Stimulated activated CD8-positive, alpha-beta memory T cell treated with anti-CD3 and anti-CD28 coated beads, Interleukin-4, amount 100 ng/mL, for 48 hours (primary cell): ENCODE data around the gene ARHGAP15.

ENCODE experiments used
- DNase-seq: peaks from one replicate; pipeline ENCODE4 v3.0.0-alpha.2; 2020

The ARHGAP15 gene

GRCh38 chr2:143603035-143603655, 473.9 kb downstream of the ARHGAP15 start:
- DNase-seq, result no peak

GRCh38 chr2:143603846-143604565, 474.8 kb downstream of the ARHGAP15 start:
- no peak for DNase-seq

GRCh38 chr2:143604566-143604959, 475.3 kb downstream of the ARHGAP15 start:
- DNase-seq, result no peak

- no peak for DNase-seq
These were observed 478.2 kb downstream of the ARHGAP15 start for GRCh38 chr2:143607231-143608062.

- no peak for DNase-seq
These were observed 478.8 kb downstream of the ARHGAP15 start for GRCh38 chr2:143608063-143608423.

GRCh38 chr2:143608758-143609157, 479.5 kb downstream of the ARHGAP15 start:
- no peak for DNase-seq

GRCh38 chr2:143611336-143611735, 482.1 kb downstream of the ARHGAP15 start:
- DNase-seq, result no peak

GRCh38 chr2:143615562-143615961, 486.3 kb downstream of the ARHGAP15 start:
- DNase-seq, result no peak

GRCh38 chr2:143616452-143616851, 487.2 kb downstream of the ARHGAP15 start:
- no peak for DNase-seq

GRCh38 chr2:143617803-143618415, 488.7 kb downstream of the ARHGAP15 start:
- no peak for DNase-seq

- no peak for DNase-seq
These were observed 492.9 kb downstream of the ARHGAP15 start for GRCh38 chr2:143622106-143622505.

- DNase-seq, result no peak
These were observed 494.2 kb downstream of the ARHGAP15 start for GRCh38 chr2:143623231-143623908.

GRCh38 chr2:143623909-143624260, 494.7 kb downstream of the ARHGAP15 start:
- DNase-seq, result no peak

GRCh38 chr2:143629340-143629739, 500.1 kb downstream of the ARHGAP15 start:
- DNase-seq, result no peak

- DNase-seq, result no peak
These were observed 503.6 kb downstream of the ARHGAP15 start for GRCh38 chr2:143632751-143633374.

GRCh38 chr2:143633419-143633818, 504.2 kb downstream of the ARHGAP15 start:
- DNase-seq, result no peak

- no peak for DNase-seq
These were observed 506.1 kb downstream of the ARHGAP15 start for GRCh38 chr2:143635302-143635701.

- DNase-seq, result no peak
These were observed 506.7 kb downstream of the ARHGAP15 start for GRCh38 chr2:143635936-143636335.

- no peak for DNase-seq
These were observed 511.6 kb downstream of the ARHGAP15 start for GRCh38 chr2:143640826-143641225.

GRCh38 chr2:143645921-143646645, 516.9 kb downstream of the ARHGAP15 start:
- no peak for DNase-seq

- no peak for DNase-seq
These were observed 520.1 kb downstream of the ARHGAP15 start for GRCh38 chr2:143649226-143649740.
